Calu3 (cell line): ENCODE results near the gene POLR1E. TPM values are rescaled to one million over a fixed set of nuclear protein-coding genes. Genes with fewer than 3 reads are reported as not detected.

Experiments
- BruUV-seq: library from RNA; stranded (reverse); fragments of 400-500 nt; replicated peaks from 2 replicates; lab custom pipeline; 2021; lab: Mats Ljungman, UMichigan
- CTCF ChIA-PET: fragments of 300-600 bp; sonication (Branson Sonifier 250); formaldehyde crosslinking; loops from one replicate; lab custom pipeline; 2022; ENCODE audit warnings: antibody characterized with exemption; lab: Charles Lee
- DNase-seq: peaks from one replicate; pipeline ENCODE4 v3.0.0; 2022
- H3K27ac Mint-ChIP-seq: one replicate; pipeline ENCODE4 v1.8.0; 2022; ENCODE audit warnings: mixed read lengths; ENCODE audit not compliant: unreplicated experiment
- H3K27me3 Mint-ChIP-seq: one replicate; pipeline ENCODE4 v1.8.0; 2022; ENCODE audit warnings: mixed read lengths; ENCODE audit not compliant: unreplicated experiment
- H3K36me3 Mint-ChIP-seq: one replicate; pipeline ENCODE4 v1.8.0; 2022; ENCODE audit warnings: mild to moderate bottlenecking, moderate library complexity, mixed read lengths; ENCODE audit not compliant: insufficient read depth, unreplicated experiment
- H3K4me1 Mint-ChIP-seq: one replicate; pipeline ENCODE4 v1.8.0; 2022; ENCODE audit warnings: mild to moderate bottlenecking, low read depth, mixed read lengths; ENCODE audit not compliant: unreplicated experiment
- H3K4me3 Mint-ChIP-seq: one replicate; pipeline ENCODE4 v1.8.0; 2022; ENCODE audit warnings: mild to moderate bottlenecking, low read depth, moderate library complexity, mixed read lengths; ENCODE audit not compliant: unreplicated experiment
- H3K9me3 Mint-ChIP-seq: one replicate; pipeline ENCODE4 v1.8.0; 2022; ENCODE audit warnings: low read depth, mixed read lengths; ENCODE audit not compliant: unreplicated experiment
- CTCF ChIP-seq: fragments of 200-600 bp; IDR thresholded peaks from one replicate; pipeline ENCODE4 v1.8.0; 2022; ENCODE audit warnings: antibody characterized with exemption; ENCODE audit not compliant: unreplicated experiment
- intact Hi-C: fragments of 100-400 bp; cut with micrococcal nuclease; formaldehyde crosslinking; loops from one replicate; pipeline ENCODE4 v1.10.0; 2022; ENCODE audit not compliant: unreplicated experiment
- total RNA-seq: library from RNA; stranded (reverse); gene quantifications from 2 replicates; pipeline ENCODE4 v1.2.3, GENCODE V29; 2022

The POLR1E gene
- total RNA-seq, 1 experiment from 2014 or later = 12.5 TPM

GRCh38 chr9:37514999-37515398, 29.3 kb downstream of the POLR1E start:
- no peaks in the 10 kb centered on the region for H3K9me3 Mint-ChIP-seq
- no peak overlapping the region for H3K4me3 Mint-ChIP-seq
- no TSS peak for BruUV-seq
- no peak for DNase-seq
- no peaks in the 10 kb centered on the region for H3K4me1 Mint-ChIP-seq
- no peaks in the 10 kb centered on the region for H3K27me3 Mint-ChIP-seq
- H3K27ac Mint-ChIP-seq = no peak overlapping the region
- no peak for TF ChIP-seq CTCF
- H3K36me3 Mint-ChIP-seq = no peaks in the 10 kb centered on the region
- CTCF ChIA-PET = no interaction called here
- intact Hi-C loops = no loop called here

- no peak for TF ChIP-seq CTCF
- Mint-ChIP-seq H3K27ac (no peak overlapping the region), H3K4me1 (no peaks in the 10 kb centered on the region), H3K9me3 (no peaks in the 10 kb centered on the region), H3K4me3 (no peak overlapping the region), H3K36me3 (no peaks in the 10 kb centered on the region), H3K27me3 (no peaks in the 10 kb centered on the region)
- CTCF ChIA-PET = no interaction called here
- no peak for DNase-seq
- no TSS peak for BruUV-seq
- intact Hi-C loops = no loop called here
These were observed 30.0 kb downstream of the POLR1E start for GRCh38 chr9:37515620-37516258.

- no peaks in the 10 kb centered on the region for H3K27me3 Mint-ChIP-seq
- intact Hi-C loops = no loop called here
- H3K36me3 Mint-ChIP-seq = no peaks in the 10 kb centered on the region
- no TSS peak for BruUV-seq
- TF ChIP-seq CTCF = no peak
- no peaks in the 10 kb centered on the region for H3K4me1 Mint-ChIP-seq
- H3K9me3 Mint-ChIP-seq = no peaks in the 10 kb centered on the region
- no peak overlapping the region for H3K4me3 Mint-ChIP-seq
- no peak overlapping the region for H3K27ac Mint-ChIP-seq
- DNase-seq = no peak
- CTCF ChIA-PET = no interaction called here
These were observed 32.2 kb downstream of the POLR1E start for GRCh38 chr9:37517923-37518322.

- TF ChIP-seq CTCF = no peak
- CTCF ChIA-PET = interaction anchor here (0.7 kb wide), 1 partner anchor 56 kb away, joined by 5 read pairs; no protein-coding TSS in a partner anchor
- Mint-ChIP-seq H3K27me3 (no peaks in the 10 kb centered on the region), H3K36me3 (no peaks in the 10 kb centered on the region), H3K27ac (no peak overlapping the region), H3K9me3 (no peaks in the 10 kb centered on the region), H3K4me1 (no peaks in the 10 kb centered on the region), H3K4me3 (no peak overlapping the region)
- intact Hi-C loops = no loop called here
- DNase-seq = no peak
- BruUV-seq = no TSS peak
These were observed 34.9 kb downstream of the POLR1E start for GRCh38 chr9:37520641-37521040.
